ENCODE results near the gene PROM1.

GRCh38 chr4:16005676-16006075 lies 78.1 kb downstream of the PROM1 start:
- TF ChIP-seq CTCF (conservative IDR thresholded peaks at IDR 0.05; ENCODE audit: low read length): no peak
- TF ChIP-seq EZH2phosphoT487 (IDR thresholded peaks at IDR 0.05; ENCODE audit: borderline replicate concordance, low read depth, low read length): no peak

All from OCI-LY7 (cell line).